ENCODE measurements around the gene NFASC. TPM values are rescaled to one million over a fixed set of nuclear protein-coding genes. Genes with fewer than 3 reads are reported as not detected.

NFASC gene
- polyA plus RNA-seq, 12 donors: 1.0 to 2.5 (median 1.3) TPM; not detected in 1

GRCh38 chr1:204958317-204959307 lies 88.0 kb downstream of the NFASC start:
- DNase-seq: no peak

- no peak for DNase-seq
Measured at GRCh38 chr1:204959374-204959773, 88.7 kb downstream of the NFASC start.

- DNase-seq: no peak
Measured at GRCh38 chr1:204959836-204960235, 89.2 kb downstream of the NFASC start.

GRCh38 chr1:204960306-204961125 lies 89.9 kb downstream of the NFASC start:
- no peak for DNase-seq

- no peak for DNase-seq
Measured at GRCh38 chr1:204961765-204962419, 91.2 kb downstream of the NFASC start.

GRCh38 chr1:204962742-204963632 lies 92.3 kb downstream of the NFASC start:
- DNase-seq: no peak

GRCh38 chr1:204967451-204967850 lies 96.8 kb downstream of the NFASC start:
- DNase-seq: no peak

GRCh38 chr1:204968135-204968534 lies 97.5 kb downstream of the NFASC start:
- DNase-seq: no peak

- DNase-seq: no peak
Measured at GRCh38 chr1:204968951-204969350, 98.3 kb downstream of the NFASC start.

- no peak for DNase-seq
Measured at GRCh38 chr1:204970937-204971336, 100.3 kb downstream of the NFASC start.

GRCh38 chr1:204971517-204972336 lies 101.1 kb downstream of the NFASC start:
- DNase-seq: no peak

GRCh38 chr1:204972426-204972825 lies 101.8 kb downstream of the NFASC start:
- no peak for DNase-seq

GRCh38 chr1:204973449-204973848 lies 102.8 kb downstream of the NFASC start:
- DNase-seq: no peak

- DNase-seq: no peak
Measured at GRCh38 chr1:204974327-204974726, 103.7 kb downstream of the NFASC start.

- no peak for DNase-seq
Measured at GRCh38 chr1:204975021-204975420, 104.4 kb downstream of the NFASC start.

- peak; percentile 62 for DNase-seq
Measured at GRCh38 chr1:204975568-204976235, 105.0 kb downstream of the NFASC start.

GRCh38 chr1:204976646-204977045 lies 106.0 kb downstream of the NFASC start:
- DNase-seq: no peak

GRCh38 chr1:204977318-204977717 lies 106.7 kb downstream of the NFASC start:
- DNase-seq: no peak

- DNase-seq: no peak
Measured at GRCh38 chr1:204978782-204979181, 108.1 kb downstream of the NFASC start.

GRCh38 chr1:204979306-204979705 lies 108.6 kb downstream of the NFASC start:
- no peak for DNase-seq
